HL-60 (cell line): ENCODE results near the gene MYMK.

Source experiments
- DNase-seq, 2 experiments: peaks; one replicate each; pipeline ENCODE4 v3.0.0-alpha.2; 2010 to 2020; ENCODE audit warnings: low read depth in 1 of 2, low spot score in 1 of 2
- H3K27ac ChIP-seq: fragments of 250-450 bp; sonication (Bioruptor Pico); replicated peaks from 2 replicates; pipeline ENCODE4 v1.5.1; 2020; ENCODE audit warnings: mild to moderate bottlenecking, moderate library complexity
- H3K27me3 ChIP-seq: fragments of 250-450 bp; sonication (Bioruptor Pico); 2 replicates; pipeline ENCODE4 v1.5.1; 2021; ENCODE audit warnings: mild to moderate bottlenecking, moderate library complexity; ENCODE audit not compliant: insufficient read depth, poor library complexity, severe bottlenecking
- H3K4me3 ChIP-seq: replicated peaks from 2 replicates; pipeline ENCODE4 v1.5.1; 2011; ENCODE audit warnings: mild to moderate bottlenecking, control low read depth, low read length; ENCODE audit not compliant: insufficient read depth
- GABPA ChIP-seq: IDR thresholded peaks from 2 replicates; pipeline ENCODE4 v1.6.1; 2012; ENCODE audit warnings: low read depth
- POLR2AphosphoS5 ChIP-seq: IDR thresholded peaks from 2 replicates; pipeline ENCODE4 v1.6.1; 2012; ENCODE audit warnings: low read depth
- REST ChIP-seq: IDR thresholded peaks from 2 replicates; pipeline ENCODE4 v1.6.1; 2012; ENCODE audit warnings: low read depth; ENCODE audit not compliant: insufficient replicate concordance
- SPI1 ChIP-seq: IDR thresholded peaks from 2 replicates; pipeline ENCODE4 v1.6.1; 2012; ENCODE audit warnings: low read depth, mild to moderate bottlenecking, borderline replicate concordance
- TF ChIP-seq, protein P1 (sequence below): IDR thresholded peaks from one replicate; pipeline ENCODE4 v1.5.1; 2011; ENCODE audit warnings: low read length, control low read depth, inconsistent platforms; ENCODE audit not compliant: insufficient read depth

Gene MYMK

DNA sequence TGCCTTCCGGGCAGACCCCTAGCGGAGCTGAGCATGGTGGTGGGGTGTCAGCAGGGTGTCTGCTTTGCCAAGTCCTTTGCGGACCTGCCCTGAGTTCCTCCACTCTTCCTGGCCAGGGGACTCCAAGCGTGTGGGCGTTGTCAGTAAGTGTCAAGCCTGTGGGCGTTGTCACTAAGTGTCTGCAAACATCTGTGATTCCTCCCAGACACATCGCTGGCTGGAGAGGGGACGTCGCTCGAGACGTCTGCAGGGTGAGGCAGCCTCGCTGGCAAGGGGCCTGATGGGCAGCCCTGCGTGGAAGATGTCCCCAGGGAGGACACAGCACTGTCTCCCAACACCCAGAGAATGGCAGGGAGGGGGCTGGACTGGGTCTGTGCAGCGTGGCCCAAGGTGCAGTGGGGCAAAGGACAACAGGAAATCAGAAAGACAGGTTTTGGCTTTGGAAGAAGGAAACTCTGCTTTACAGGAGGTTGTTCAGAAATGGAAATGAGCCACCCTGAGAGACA, 38.6 kb upstream of the MYMK start:
- TF ChIP-seq SPI1: no peak
- no peak for TF ChIP-seq GABPA
- TF ChIP-seq, protein P1, sequence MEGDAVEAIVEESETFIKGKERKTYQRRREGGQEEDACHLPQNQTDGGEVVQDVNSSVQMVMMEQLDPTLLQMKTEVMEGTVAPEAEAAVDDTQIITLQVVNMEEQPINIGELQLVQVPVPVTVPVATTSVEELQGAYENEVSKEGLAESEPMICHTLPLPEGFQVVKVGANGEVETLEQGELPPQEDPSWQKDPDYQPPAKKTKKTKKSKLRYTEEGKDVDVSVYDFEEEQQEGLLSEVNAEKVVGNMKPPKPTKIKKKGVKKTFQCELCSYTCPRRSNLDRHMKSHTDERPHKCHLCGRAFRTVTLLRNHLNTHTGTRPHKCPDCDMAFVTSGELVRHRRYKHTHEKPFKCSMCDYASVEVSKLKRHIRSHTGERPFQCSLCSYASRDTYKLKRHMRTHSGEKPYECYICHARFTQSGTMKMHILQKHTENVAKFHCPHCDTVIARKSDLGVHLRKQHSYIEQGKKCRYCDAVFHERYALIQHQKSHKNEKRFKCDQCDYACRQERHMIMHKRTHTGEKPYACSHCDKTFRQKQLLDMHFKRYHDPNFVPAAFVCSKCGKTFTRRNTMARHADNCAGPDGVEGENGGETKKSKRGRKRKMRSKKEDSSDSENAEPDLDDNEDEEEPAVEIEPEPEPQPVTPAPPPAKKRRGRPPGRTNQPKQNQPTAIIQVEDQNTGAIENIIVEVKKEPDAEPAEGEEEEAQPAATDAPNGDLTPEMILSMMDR: no peak
- TF ChIP-seq REST: no peak
- no peak for TF ChIP-seq POLR2AphosphoS5
- Histone ChIP-seq H3K27me3 (no peaks in the 10 kb centered on the region), H3K27ac (no peak overlapping the region), H3K4me3 (no peak overlapping the region)
- DNase-seq: no peak

DNA sequence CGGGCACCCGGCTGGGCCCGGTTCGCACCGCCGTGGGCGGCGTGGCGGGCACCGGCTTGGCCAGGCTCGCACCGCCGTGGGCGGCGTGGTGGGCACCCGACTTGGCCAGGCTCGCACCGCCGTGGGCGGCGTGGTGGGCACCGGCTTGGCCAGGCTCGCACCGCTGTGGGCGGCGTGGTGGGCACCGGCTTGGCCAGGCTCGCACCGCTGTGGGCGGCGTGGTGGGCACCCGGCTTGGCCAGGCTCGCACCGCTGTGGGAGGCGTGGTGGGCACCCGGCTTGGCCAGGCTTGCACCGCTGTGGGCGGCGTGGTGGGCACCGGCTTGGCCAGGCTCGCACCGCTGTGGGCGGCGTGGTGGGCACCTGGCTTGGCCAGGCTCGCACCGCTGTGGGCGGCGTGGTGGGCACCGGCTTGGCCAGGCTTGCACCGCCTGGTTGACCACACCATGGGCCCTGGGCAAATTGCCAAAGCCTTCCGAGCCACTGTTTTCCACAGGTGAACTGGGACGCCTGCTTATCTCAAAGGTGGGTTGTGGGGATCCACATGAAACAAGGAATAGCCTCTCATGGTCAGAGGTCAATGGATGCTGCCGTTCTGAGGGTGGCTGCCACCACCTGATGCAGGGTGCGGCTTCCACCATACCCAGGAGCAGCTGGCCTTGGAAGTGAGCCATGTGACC, 38.0 kb upstream of the MYMK start:
- H3K27me3 ChIP-seq: no peaks in the 10 kb centered on the region
- no peak for DNase-seq
- H3K4me3 ChIP-seq: no peak overlapping the region
- TF ChIP-seq POLR2AphosphoS5: no peak
- TF ChIP-seq, protein P1: no peak
- no peak for TF ChIP-seq SPI1
- no peak for TF ChIP-seq GABPA
- TF ChIP-seq REST: no peak
- no peak overlapping the region for H3K27ac ChIP-seq

- H3K27me3 ChIP-seq: no peaks in the 10 kb centered on the region
- DNase-seq: no peak
- TF ChIP-seq GABPA: no peak
- no peak for TF ChIP-seq POLR2AphosphoS5
- TF ChIP-seq REST: no peak
- TF ChIP-seq, protein P1: no peak
- TF ChIP-seq SPI1: no peak
- no peak overlapping the region for H3K4me3 ChIP-seq
- no peak overlapping the region for H3K27ac ChIP-seq
Observed at GRCh38 chr9:133561976-133562554, 37.3 kb upstream of the MYMK start.
